AG10803 (cell line): ENCODE results near the gene KRT13.

Source experiments
- DNase-seq: peaks from one replicate; pipeline ENCODE4 v3.0.0; 2010; ENCODE audit warnings: low read depth
- H3K4me3 ChIP-seq: 2 replicates; pipeline ENCODE4 v1.5.1; 2011; ENCODE audit warnings: mild to moderate bottlenecking, low read length, control low read depth
- CTCF ChIP-seq: conservative IDR thresholded peaks from 2 replicates; pipeline ENCODE4 v1.5.1; 2011; ENCODE audit warnings: mild to moderate bottlenecking, low read length, control low read depth, inconsistent platforms

The KRT13 gene

GRCh38 chr17:41519501-41520224 lies 14.3 kb upstream of the KRT13 start:
- H3K4me3 ChIP-seq = no peak overlapping the region
- no peak for TF ChIP-seq CTCF
- no peak for DNase-seq

DNA sequence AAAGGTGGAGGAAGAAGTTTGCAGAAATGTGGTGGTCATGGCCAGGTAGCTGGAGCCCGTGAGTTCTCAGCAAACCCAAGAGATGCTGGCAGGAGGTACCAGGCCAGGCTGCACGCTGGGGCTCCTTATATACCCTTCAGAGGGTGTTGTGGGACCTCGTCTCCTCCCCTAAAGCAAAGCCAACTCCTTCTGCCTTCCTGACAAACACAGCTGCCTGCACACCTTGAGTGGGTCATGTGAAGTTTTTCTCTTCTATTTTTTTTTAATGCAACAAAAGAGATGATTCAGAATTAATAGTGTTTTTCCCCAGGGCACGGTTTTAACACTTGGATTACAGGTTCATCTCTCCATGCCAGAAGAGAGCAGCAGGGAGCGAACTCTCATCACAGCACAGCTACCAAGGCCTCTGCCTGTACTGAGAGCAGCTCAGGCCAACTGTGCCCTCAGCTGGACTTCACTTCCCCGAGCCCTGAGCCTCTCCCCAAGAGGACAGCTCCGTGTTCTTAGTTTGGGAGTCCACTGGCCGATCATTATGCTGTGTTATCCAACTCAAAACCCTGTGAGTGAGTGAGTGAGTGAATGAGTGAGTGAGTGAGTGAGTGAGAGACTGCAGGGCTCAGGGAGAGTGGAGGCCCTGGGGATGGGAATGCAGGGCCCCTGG lies 13.5 kb upstream of the KRT13 start, which contains the start of gene KRT15:
Gene KRT15 (minus strand): TSS at position 102 of the 661 bp plus-strand sequence. CDS start 63 bp downstream, at position 39.
- TF ChIP-seq CTCF = no peak; the same call in 1 of the 2 replicates
- no peak for DNase-seq
- no peak within 1 kb of the TSS for H3K4me3 ChIP-seq

DNA sequence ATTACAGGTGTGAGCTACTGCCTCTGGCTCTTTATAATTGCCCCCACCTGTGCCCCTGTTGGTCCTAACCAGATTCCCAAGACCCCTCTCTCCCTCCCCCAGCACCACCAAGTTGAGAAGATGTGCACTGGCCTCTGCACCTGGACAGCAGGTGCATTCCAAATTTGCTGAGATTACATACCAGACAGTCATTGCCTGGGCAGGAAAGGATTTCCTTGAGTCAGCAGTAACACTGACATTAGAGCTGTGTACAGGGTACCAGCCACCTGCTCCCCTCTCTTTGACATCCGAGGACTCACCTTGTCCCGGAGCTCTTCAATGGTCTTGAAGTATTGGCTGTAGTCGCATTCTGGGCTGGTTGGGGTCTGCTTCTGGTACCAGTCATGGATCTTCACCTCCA lies 12.6 kb upstream of the KRT13 start:
- no peak overlapping the region for H3K4me3 ChIP-seq
- DNase-seq = no peak
- TF ChIP-seq CTCF = no peak

DNA sequence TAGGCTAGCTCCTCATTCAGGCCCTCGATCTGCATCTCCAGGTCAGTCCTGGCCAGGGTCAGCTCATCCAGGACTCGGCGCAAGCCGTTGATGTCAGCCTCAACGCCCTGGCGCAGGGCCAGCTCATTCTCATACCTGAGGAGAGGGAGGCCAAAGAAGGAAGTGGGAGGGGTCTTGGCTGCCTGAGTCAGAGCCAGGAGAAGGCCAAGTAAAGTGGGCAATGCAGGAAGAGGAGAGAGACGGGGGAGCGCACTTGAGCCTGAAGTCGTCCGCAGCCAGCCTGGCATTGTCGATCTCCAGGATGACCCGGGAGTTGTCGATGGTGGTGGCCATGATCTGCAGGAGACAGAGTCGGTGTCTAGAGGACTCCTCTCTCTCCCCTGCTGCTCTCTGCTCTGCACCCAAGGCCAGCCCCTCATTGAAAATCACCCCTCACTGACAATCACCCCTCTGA lies 11.4 kb upstream of the KRT13 start:
- no peak for TF ChIP-seq CTCF
- H3K4me3 ChIP-seq = no peak overlapping the region
- no peak for DNase-seq

DNA sequence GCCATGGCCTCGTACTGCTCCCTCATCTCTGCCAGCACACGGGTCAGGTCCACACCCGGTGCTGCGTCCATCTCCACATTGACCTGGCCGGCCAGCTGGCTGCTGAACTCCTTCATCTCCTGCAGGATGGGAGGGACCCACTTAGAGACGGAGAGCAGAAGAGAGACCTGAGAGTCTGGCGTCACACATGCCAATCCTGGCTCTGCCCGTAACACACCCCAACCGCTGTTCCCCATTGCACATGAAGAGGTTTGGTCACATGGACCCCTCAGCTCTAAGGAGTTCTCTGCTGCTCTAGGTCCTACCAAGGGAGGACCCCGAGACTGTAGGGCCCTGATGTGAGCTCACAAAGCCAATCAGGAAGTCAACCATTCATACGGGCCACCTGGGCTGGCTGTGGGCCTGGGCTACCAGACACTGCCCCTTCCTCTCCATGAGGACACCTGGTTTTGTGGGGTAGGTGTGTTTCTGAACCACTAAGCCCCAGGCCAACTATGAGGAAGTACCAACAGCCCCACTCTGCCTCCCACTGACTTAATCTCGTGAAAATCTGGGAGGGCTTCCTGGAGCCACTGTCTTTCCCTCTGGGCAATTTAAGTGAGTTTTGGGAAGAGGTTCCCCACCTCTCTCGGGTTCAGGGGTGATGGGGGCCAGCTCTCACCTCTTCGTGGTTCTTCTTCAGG lies 10.9 kb upstream of the KRT13 start:
- no peak for DNase-seq
- no peak for TF ChIP-seq CTCF

GRCh38 chr17:41513168-41513547 lies 7.7 kb upstream of the KRT13 start:
- no peak overlapping the region for H3K4me3 ChIP-seq
- no peak for TF ChIP-seq CTCF
- DNase-seq = no peak

More for the DNA sequence above, 10.9 kb upstream of the KRT13 start:
- no peak overlapping the region for H3K4me3 ChIP-seq
